HepG2 (cell line): ENCODE results near the gene INPP5K.

Source experiments
- CHCHD3 ChIP-seq: sonication (generic); formaldehyde crosslinking; IDR thresholded peaks from 2 replicates; pipeline ENCODE4 v1.8.0; 2022; ENCODE audit warnings: mild to moderate bottlenecking, missing genetic modification reagents, moderate library complexity
- EZH2 ChIP-seq: conservative IDR thresholded peaks from 2 replicates; pipeline ENCODE4 v1.6.1; 2012; ENCODE audit warnings: mild to moderate bottlenecking, low read depth, low read length, moderate library complexity
- FOXK2 ChIP-seq: fragments of 450-650 bp; IDR thresholded peaks from 2 replicates; pipeline ENCODE4 v1.6.1; 2016
- KLF6 ChIP-seq: IDR thresholded peaks from 2 replicates; pipeline ENCODE4 v1.8.0; 2016; ENCODE audit warnings: missing biosample characterization, missing genetic modification reagents
- MYC ChIP-seq: sonication (generic); formaldehyde crosslinking; IDR thresholded peaks from 2 replicates; pipeline ENCODE4 v1.9.0; 2021; ENCODE audit warnings: missing genetic modification reagents, borderline replicate concordance
- ONECUT2 ChIP-seq: sonication (generic); formaldehyde crosslinking; IDR thresholded peaks from 2 replicates; pipeline ENCODE4 v1.4.0; 2020; ENCODE audit warnings: missing genetic modification reagents
- STAG1 ChIP-seq: sonication (generic); formaldehyde crosslinking; IDR thresholded peaks from 2 replicates; pipeline ENCODE4 v1.4.0; 2020; ENCODE audit warnings: missing genetic modification reagents
- TCF7 ChIP-seq: sonication (generic); IDR thresholded peaks from 2 replicates; pipeline ENCODE4 v1.6.1; 2016; ENCODE audit warnings: antibody characterized with exemption, low read depth
- ZFP36 ChIP-seq: fragments of 150-350 bp; IDR thresholded peaks from 2 replicates; pipeline ENCODE4 v1.6.1; 2018; ENCODE audit warnings: borderline replicate concordance, low read length, low read depth; ENCODE audit not compliant: partially characterized antibody
- TF ChIP-seq, protein P1 (sequence below): sonication (generic); formaldehyde crosslinking; IDR thresholded peaks from 2 replicates; pipeline ENCODE4 v1.5.0; 2020; ENCODE audit warnings: mild to moderate bottlenecking, missing genetic modification reagents, moderate library complexity
- TF ChIP-seq, protein P2 (sequence below): sonication (generic); formaldehyde crosslinking; IDR thresholded peaks from 2 replicates; pipeline ENCODE4 v1.4.0; 2020; ENCODE audit warnings: mild to moderate bottlenecking, missing genetic modification reagents

DNA sequence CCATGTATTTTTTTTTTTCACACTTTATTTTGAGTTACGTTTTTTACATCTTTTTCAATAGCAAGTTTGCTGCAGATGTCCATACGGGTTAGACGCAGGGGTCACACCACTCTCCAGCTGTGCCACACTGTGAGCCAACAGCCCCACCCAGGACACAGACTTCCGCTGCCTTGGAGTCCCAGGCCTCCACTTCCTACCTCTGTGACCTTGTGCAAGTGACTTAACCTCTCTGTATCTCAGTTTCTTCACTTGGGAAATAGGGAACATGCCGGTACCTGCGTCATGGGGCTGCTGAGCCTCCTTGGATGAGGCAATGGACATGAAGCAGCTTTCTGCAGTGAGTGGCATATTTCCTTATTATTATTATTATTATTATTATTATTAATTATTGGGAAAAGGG is 49.5 kb upstream of the INPP5K start:
- TF ChIP-seq KLF6 (CRISPR knock-in tag) (no peak), ONECUT2 (CRISPR knock-in tag) (no peak), EZH2 (no peak), FOXK2 (no peak), TCF7 (no peak), CHCHD3 (CRISPR knock-in tag) (no peak), STAG1 (CRISPR knock-in tag) (no peak), ZFP36 (no peak), MYC (no peak)
- TF ChIP-seq, protein P1, sequence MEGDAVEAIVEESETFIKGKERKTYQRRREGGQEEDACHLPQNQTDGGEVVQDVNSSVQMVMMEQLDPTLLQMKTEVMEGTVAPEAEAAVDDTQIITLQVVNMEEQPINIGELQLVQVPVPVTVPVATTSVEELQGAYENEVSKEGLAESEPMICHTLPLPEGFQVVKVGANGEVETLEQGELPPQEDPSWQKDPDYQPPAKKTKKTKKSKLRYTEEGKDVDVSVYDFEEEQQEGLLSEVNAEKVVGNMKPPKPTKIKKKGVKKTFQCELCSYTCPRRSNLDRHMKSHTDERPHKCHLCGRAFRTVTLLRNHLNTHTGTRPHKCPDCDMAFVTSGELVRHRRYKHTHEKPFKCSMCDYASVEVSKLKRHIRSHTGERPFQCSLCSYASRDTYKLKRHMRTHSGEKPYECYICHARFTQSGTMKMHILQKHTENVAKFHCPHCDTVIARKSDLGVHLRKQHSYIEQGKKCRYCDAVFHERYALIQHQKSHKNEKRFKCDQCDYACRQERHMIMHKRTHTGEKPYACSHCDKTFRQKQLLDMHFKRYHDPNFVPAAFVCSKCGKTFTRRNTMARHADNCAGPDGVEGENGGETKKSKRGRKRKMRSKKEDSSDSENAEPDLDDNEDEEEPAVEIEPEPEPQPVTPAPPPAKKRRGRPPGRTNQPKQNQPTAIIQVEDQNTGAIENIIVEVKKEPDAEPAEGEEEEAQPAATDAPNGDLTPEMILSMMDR = no peak
- TF ChIP-seq, protein P2, sequence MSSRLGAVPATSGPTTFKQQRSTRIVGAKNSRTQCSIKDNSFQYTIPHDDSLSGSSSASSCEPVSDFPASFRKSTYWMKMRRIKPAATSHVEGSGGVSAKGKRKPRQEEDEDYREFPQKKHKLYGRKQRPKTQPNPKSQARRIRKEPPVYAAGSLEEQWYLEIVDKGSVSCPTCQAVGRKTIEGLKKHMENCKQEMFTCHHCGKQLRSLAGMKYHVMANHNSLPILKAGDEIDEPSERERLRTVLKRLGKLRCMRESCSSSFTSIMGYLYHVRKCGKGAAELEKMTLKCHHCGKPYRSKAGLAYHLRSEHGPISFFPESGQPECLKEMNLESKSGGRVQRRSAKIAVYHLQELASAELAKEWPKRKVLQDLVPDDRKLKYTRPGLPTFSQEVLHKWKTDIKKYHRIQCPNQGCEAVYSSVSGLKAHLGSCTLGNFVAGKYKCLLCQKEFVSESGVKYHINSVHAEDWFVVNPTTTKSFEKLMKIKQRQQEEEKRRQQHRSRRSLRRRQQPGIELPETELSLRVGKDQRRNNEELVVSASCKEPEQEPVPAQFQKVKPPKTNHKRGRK (CRISPR knock-in tag) = no peak
